HEK293 (cell line): Measurements from ENCODE around the gene ACTR8.
A peak's percentile ranks its signal among the peaks of the same experiment; 100 is the strongest.

ENCODE experiments used
- CTCF ChIA-PET: fragments of 350-600 bp; formaldehyde crosslinking; extraction: SDS; loops from one replicate; lab custom pipeline; 2021; ENCODE audit warnings: antibody characterized with exemption; lab: Yijun Ruan, JAX
- POLR2A ChIA-PET: fragments of 300-600 bp; formaldehyde crosslinking; extraction: SDS; loops from one replicate; lab custom pipeline; 2020; ENCODE audit warnings: antibody characterized with exemption, inconsistent platforms; lab: Yijun Ruan, JAX
- H3K27ac ChIP-seq: fragments of 200-500 bp; sonication (Bioruptor generic); 2 replicates; pipeline ENCODE4 v1.5.1; 2014; ENCODE audit warnings: low read depth, low read length, control low read depth, inconsistent platforms; ENCODE audit errors: extremely low read depth
- H3K36me3 ChIP-seq, 2 experiments: fragments of 200-500 bp in 1 of 2; sonication (Bioruptor generic) in 1 of 2; 1 replicate in 1 of 2; 2 replicates in 1 of 2; pipeline ENCODE4 v1.5.1; 2014 to 2017; ENCODE audit warnings: inconsistent platforms in 2 of 2, low read length in 2 of 2; ENCODE audit not compliant: control insufficient read depth in 2 of 2, insufficient read depth in 1 of 2
- H3K4me1 ChIP-seq: fragments of 200-500 bp; sonication (Bioruptor generic); 2 replicates; pipeline ENCODE4 v1.5.1; 2014; ENCODE audit warnings: mild to moderate bottlenecking, low read length, inconsistent platforms; ENCODE audit not compliant: control insufficient read depth, insufficient read depth
- H3K4me3 ChIP-seq: 2 replicates; pipeline ENCODE4 v1.5.1; 2011; ENCODE audit warnings: low read depth, mild to moderate bottlenecking, control low read depth, low read length, moderate library complexity
- H3K9me3 ChIP-seq: fragments of 200-500 bp; sonication (Bioruptor generic); 2 replicates; pipeline ENCODE4 v1.5.1; 2014; ENCODE audit warnings: low read depth, low read length, inconsistent platforms; ENCODE audit not compliant: control insufficient read depth, insufficient read depth
- BCL11B ChIP-seq: fragments of 450-650 bp; formaldehyde crosslinking; IDR thresholded peaks from 2 replicates; pipeline ENCODE4 v1.5.1; 2016; ENCODE audit warnings: low read depth, missing biosample characterization, missing genetic modification characterization
- GLIS1 ChIP-seq: fragments of 450-650 bp; formaldehyde crosslinking; IDR thresholded peaks from 2 replicates; pipeline ENCODE4 v1.5.1; 2016; ENCODE audit warnings: missing biosample characterization, missing genetic modification characterization
- IKZF3 ChIP-seq: fragments of 450-650 bp; IDR thresholded peaks from 2 replicates; pipeline ENCODE4 v1.5.0; 2018; ENCODE audit warnings: missing biosample characterization, mild to moderate bottlenecking, missing genetic modification characterization, moderate library complexity
- RBAK ChIP-seq: fragments of 450-650 bp; formaldehyde crosslinking; IDR thresholded peaks from 2 replicates; pipeline ENCODE4 v1.5.1; 2016; ENCODE audit warnings: missing biosample characterization, missing genetic modification characterization
- TRIM28 ChIP-seq: IDR thresholded peaks from 2 replicates; pipeline ENCODE4 v1.6.1; 2011; ENCODE audit warnings: low read length, control low read depth, borderline replicate concordance
- ZBTB20 ChIP-seq: fragments of 450-650 bp; formaldehyde crosslinking; IDR thresholded peaks from 2 replicates; pipeline ENCODE4 v1.5.1; 2016; ENCODE audit warnings: missing biosample characterization, missing genetic modification characterization
- ZIC2 ChIP-seq: fragments of 450-650 bp; formaldehyde crosslinking; IDR thresholded peaks from 2 replicates; pipeline ENCODE4 v1.5.1; 2016; ENCODE audit warnings: missing biosample characterization, missing genetic modification characterization
- ZNF146 ChIP-seq: fragments of 450-650 bp; formaldehyde crosslinking; IDR thresholded peaks from 2 replicates; pipeline ENCODE4 v1.5.1; 2016; ENCODE audit warnings: missing biosample characterization, missing genetic modification characterization
- ZNF239 ChIP-seq: fragments of 450-650 bp; formaldehyde crosslinking; IDR thresholded peaks from 2 replicates; pipeline ENCODE4 v1.5.1; 2016; ENCODE audit warnings: missing biosample characterization, missing genetic modification characterization
- ZNF24 ChIP-seq: fragments of 450-650 bp; formaldehyde crosslinking; IDR thresholded peaks from 2 replicates; pipeline ENCODE4 v1.5.1; 2016; ENCODE audit warnings: missing biosample characterization, missing genetic modification characterization
- ZNF404 ChIP-seq: fragments of 450-650 bp; formaldehyde crosslinking; IDR thresholded peaks from 2 replicates; pipeline ENCODE4 v1.5.1; 2017; ENCODE audit warnings: missing biosample characterization, missing genetic modification characterization
- ZNF426 ChIP-seq: fragments of 450-650 bp; formaldehyde crosslinking; IDR thresholded peaks from 2 replicates; pipeline ENCODE4 v1.5.1; 2017; ENCODE audit warnings: missing biosample characterization, missing genetic modification characterization, mild to moderate bottlenecking, inconsistent platforms, moderate library complexity
- ZNF571 ChIP-seq: fragments of 450-650 bp; formaldehyde crosslinking; IDR thresholded peaks from 2 replicates; pipeline ENCODE4 v1.5.0; 2017; ENCODE audit warnings: missing biosample characterization, missing genetic modification characterization
- ZNF600 ChIP-seq: fragments of 450-650 bp; formaldehyde crosslinking; IDR thresholded peaks from 2 replicates; pipeline ENCODE4 v1.5.1; 2016; ENCODE audit warnings: missing biosample characterization, missing genetic modification characterization
- ZNF623 ChIP-seq: fragments of 450-650 bp; formaldehyde crosslinking; IDR thresholded peaks from 2 replicates; pipeline ENCODE4 v1.5.1; 2016; ENCODE audit warnings: missing biosample characterization, missing genetic modification characterization
- ZNF664 ChIP-seq: fragments of 450-650 bp; formaldehyde crosslinking; IDR thresholded peaks from 2 replicates; pipeline ENCODE4 v1.5.1; 2016; ENCODE audit warnings: missing biosample characterization, missing genetic modification characterization
- ZNF701 ChIP-seq: fragments of 450-650 bp; formaldehyde crosslinking; IDR thresholded peaks from 2 replicates; pipeline ENCODE4 v1.5.1; 2016; ENCODE audit warnings: missing biosample characterization, missing genetic modification characterization
- ZNF768 ChIP-seq: fragments of 450-650 bp; formaldehyde crosslinking; IDR thresholded peaks from 2 replicates; pipeline ENCODE4 v1.5.1; 2018; ENCODE audit warnings: missing biosample characterization, mild to moderate bottlenecking, missing genetic modification characterization
- ZNF843 ChIP-seq: fragments of 450-650 bp; formaldehyde crosslinking; IDR thresholded peaks from 2 replicates; pipeline ENCODE4 v1.5.1; 2016; ENCODE audit warnings: missing biosample characterization, missing genetic modification characterization
- TF ChIP-seq, protein P1 (sequence below): fragments of 450-650 bp; formaldehyde crosslinking; IDR thresholded peaks from 2 replicates; pipeline ENCODE4 v1.5.1; 2016; ENCODE audit warnings: missing biosample characterization, missing genetic modification characterization

ACTR8 gene

DNA sequence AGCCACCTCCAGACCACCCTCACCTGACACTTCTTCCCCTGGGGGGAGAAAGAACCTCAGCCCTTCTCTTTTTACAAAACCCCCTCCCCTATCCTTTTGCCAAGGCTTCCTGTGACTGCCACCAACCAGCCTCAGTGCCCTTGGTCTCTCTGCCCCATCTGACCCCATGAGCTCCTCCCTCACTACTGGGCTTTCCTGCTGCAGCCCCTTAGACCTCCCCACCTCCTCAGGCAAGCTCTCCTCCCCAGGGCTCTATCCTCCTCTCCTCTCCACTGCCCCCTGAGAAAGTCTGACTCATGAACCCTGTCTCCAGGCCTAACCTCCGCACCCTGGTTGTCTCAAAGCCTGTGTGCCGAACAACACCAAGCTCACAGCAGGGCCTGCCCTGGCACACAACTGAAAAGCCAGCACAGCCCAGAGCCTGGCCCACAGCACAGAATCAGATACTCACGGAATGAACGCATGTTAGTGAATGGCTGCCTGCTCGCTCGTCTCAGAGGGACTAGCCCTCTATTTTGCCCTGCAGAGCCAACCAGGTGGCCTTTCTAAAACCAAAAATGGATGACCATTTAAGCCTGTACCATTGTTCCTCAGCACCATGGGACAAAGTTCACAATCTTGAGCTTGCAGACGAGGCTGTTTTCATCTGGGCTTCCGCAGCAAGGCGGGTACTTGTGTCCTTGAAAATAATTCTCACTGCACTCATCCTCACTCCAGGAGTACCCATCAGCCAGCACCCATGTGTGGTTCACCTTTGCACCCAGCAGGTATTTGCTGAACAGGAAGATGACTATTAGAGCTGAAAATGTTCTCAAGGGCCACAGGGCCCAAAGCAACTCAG lies 37.5 kb downstream of the ACTR8 start:
- Histone ChIP-seq H3K4me3 (no peak overlapping the region), H3K36me3 (peaks cover 0 to 5% of the 10 kb centered on the region in 2 experiments; a peak in 1 of 3 replicates), H3K4me1 (no peaks in the 10 kb centered on the region), H3K9me3 (no peaks in the 10 kb centered on the region), H3K27ac (no peak overlapping the region; the same call in 1 of the 2 replicates)
- ChIA-PET CTCF (interaction anchor here (0.6 kb wide), 1 partner anchor 513 kb away, joined by 4 read pairs; no protein-coding TSS in a partner anchor), POLR2A (no interaction called here)
- TF ChIP-seq ZNF24 (tag by site-specific recombination) (no peak), ZNF600 (tag by site-specific recombination) (peak; percentile 51; the same call in 1 of the 2 replicates)
- TF ChIP-seq, all 188 proteins: peak for 1

DNA sequence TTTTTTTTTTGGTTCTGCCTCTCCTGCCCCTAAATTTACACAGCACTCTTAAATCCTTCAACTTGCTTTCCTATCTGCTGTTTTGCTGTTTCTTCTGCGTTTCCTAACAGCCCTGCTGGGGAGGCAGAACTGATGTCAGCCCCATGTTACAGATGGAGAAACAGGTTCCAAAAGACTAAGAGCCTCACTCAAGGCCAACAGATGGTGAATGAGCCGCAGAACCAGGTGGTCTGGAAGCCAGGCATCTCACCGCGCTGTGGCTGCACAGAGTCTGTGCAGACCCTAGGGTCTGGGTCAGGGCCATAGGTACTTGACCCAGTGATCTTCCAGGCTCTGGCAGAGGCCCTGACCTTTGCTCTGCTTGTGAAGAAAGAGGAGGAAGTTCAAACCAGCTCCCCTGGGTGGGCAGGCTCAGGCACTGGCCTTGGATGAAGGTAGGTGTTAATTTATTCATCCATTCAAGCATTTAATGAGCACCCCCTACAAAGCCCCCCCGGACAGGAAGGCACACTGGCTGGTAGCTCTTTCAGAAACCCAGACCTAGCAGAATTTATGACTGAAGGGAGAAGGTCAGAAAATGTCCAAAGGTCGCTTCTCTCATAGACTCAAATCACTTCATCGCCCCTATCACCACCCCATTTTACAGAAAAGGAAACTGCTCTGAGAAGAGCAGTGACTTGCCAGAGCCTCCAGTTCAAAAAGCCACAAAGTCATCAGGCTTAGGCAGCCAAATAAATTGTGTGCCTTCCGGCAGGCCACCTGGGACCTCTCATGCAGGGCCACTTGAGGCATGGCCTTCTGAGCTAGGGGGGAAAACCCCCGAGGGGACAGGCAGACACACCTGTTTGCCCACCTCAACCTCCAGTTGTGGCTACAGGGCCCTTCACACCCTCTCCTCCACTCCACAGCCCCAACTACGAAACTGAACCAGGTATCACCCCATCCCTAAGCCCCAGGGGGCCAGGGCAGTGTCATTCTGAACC lies 38.5 kb downstream of the ACTR8 start:
- no peaks in the 10 kb centered on the region for H3K9me3 ChIP-seq
- ChIA-PET CTCF (interaction anchor here (0.6 kb wide), 1 partner anchor 514 kb away, joined by 4 read pairs; no protein-coding TSS in a partner anchor), POLR2A (no interaction called here)
- H3K4me3 ChIP-seq: no peak overlapping the region
- peaks cover 0 to 14% of the 10 kb centered on the region in 2 experiments; a peak in 1 of 3 replicates for H3K36me3 ChIP-seq
- H3K27ac ChIP-seq: no peak overlapping the region
- TF ChIP-seq GLIS1 (tag by site-specific recombination) (peak; percentile 39), RBAK (tag by site-specific recombination) (no peak), ZNF664 (no peak), ZNF24 (tag by site-specific recombination) (no peak), ZNF623 (tag by site-specific recombination) (no peak), ZNF146 (no peak), TRIM28 (no peak), ZNF426 (tag by site-specific recombination) (no peak), IKZF3 (tag by site-specific recombination) (no peak), ZNF843 (no peak)
- TF ChIP-seq, protein P1, sequence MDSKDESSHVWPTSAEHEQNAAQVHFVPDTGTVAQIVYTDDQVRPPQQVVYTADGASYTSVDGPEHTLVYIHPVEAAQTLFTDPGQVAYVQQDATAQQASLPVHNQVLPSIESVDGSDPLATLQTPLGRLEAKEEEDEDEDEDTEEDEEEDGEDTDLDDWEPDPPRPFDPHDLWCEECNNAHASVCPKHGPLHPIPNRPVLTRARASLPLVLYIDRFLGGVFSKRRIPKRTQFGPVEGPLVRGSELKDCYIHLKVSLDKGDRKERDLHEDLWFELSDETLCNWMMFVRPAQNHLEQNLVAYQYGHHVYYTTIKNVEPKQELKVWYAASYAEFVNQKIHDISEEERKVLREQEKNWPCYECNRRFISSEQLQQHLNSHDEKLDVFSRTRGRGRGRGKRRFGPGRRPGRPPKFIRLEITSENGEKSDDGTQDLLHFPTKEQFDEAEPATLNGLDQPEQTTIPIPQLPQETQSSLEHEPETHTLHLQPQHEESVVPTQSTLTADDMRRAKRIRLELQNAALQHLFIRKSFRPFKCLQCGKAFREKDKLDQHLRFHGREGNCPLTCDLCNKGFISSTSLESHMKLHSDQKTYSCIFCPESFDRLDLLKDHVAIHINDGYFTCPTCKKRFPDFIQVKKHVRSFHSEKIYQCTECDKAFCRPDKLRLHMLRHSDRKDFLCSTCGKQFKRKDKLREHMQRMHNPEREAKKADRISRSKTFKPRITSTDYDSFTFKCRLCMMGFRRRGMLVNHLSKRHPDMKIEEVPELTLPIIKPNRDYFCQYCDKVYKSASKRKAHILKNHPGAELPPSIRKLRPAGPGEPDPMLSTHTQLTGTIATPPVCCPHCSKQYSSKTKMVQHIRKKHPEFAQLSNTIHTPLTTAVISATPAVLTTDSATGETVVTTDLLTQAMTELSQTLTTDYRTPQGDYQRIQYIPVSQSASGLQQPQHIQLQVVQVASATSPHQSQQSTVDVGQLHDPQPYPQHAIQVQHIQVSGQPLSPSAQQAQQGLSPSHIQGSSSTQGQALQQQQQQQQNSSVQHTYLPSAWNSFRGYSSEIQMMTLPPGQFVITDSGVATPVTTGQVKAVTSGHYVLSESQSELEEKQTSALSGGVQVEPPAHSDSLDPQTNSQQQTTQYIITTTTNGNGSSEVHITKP: 0 out of 2 replicates have a peak, but pooled peaks have one; percentile 5
- no peaks in the 10 kb centered on the region for H3K4me1 ChIP-seq

DNA sequence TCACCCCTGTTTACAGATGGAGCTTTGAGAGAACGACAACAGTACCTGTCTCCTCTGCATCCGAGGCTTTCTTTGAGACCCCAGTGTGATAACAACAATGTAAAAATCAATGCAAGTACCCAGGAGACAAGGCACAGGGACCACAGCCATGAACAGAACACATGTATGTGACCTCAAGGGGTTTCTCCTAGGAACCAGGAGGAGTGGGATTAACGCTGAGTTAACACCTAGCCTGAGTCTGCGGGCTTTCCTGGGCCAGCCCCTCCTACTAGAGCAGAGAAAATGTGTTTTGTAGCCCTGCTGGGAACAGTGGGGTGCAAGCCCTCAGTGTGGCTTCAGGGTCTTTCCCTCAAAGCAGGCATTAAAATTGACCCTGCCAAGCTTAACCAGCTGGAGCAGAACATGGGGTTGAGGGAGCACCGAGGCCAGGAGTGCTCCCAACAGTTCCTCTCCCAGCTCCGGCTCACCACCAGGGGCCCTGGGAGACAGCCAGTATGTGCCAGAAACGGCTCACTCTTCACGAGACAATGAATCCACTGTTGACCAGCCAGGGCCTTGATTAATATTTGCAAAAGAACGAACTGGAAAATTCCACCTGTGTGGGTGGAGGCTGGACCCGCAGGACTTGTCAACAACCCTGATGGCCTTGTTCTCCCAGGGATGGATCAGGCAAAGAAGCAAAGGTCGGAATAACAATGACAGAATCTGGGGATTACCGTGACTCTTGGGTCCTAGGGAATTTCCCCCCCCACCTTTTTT lies 39.3 kb downstream of the ACTR8 start:
- Histone ChIP-seq H3K36me3 (peaks cover 0 to 19% of the 10 kb centered on the region in 2 experiments; a peak in 1 of 3 replicates), H3K27ac (no peak overlapping the region), H3K9me3 (no peaks in the 10 kb centered on the region), H3K4me3 (no peak overlapping the region), H3K4me1 (no peaks in the 10 kb centered on the region)
- ChIA-PET CTCF (no interaction called here), POLR2A (no interaction called here)
- TF ChIP-seq ZBTB20 (peak; percentile 41; the same call in 1 of the 2 replicates), ZIC2 (peak; percentile 62), ZNF571 (tag by site-specific recombination) (no peak), ZNF768 (tag by site-specific recombination) (no peak), BCL11B (tag by site-specific recombination) (no peak), RBAK (tag by site-specific recombination) (no peak), ZNF404 (tag by site-specific recombination) (no peak), ZNF239 (tag by site-specific recombination) (no peak), ZNF701 (no peak)
- TF ChIP-seq, protein P1: peak; percentile 75
